ENCODE measurements around the gene LMTK3. TPM values are rescaled to one million over a fixed set of nuclear protein-coding genes. Genes with fewer than 3 reads are reported as not detected.

LMTK3 gene
- total RNA-seq, 1 donor from 2014 or later = 0.02 TPM

- peak within 1 kb of the TSS; percentile 89 for H3K4me3 ChIP-seq
- peaks cover 14% of the 10 kb centered on the region for H3K36me3 Mint-ChIP-seq
- peak within 1 kb of the TSS; percentile 77 for H3K9ac ChIP-seq
- H2AFZ ChIP-seq (replicated peaks) = peak within 1 kb of the TSS; percentile 94
- no peaks in the 10 kb centered on the region for H4K20me1 ChIP-seq (ENCODE audit: low read depth)
- H3F3A ChIP-seq (ENCODE audit: low read depth) = peaks cover 22% of the 10 kb centered on the region
- no peaks in the 10 kb centered on the region for H3K9me3 ChIP-seq (ENCODE audit: low read depth)
- H3K9me3 Mint-ChIP-seq = peaks cover 6% of the 10 kb centered on the region
- H3K4me3 Mint-ChIP-seq = peak within 1 kb of the TSS; percentile 90
- H3K4me1 ChIP-seq = peaks cover 11% of the 10 kb centered on the region
- H3K27me3 ChIP-seq = peaks cover 37% of the 10 kb centered on the region
- peaks cover 5% of the 10 kb centered on the region for H3K36me3 ChIP-seq
- peak within 1 kb of the TSS; percentile 1 for H3K27ac ChIP-seq
- peaks cover 18% of the 10 kb centered on the region for H3K79me2 ChIP-seq (ENCODE audit: low read depth)
- peak within 1 kb of the TSS; percentile 98 for H3K27ac Mint-ChIP-seq
- H3K4me2 ChIP-seq = peak within 1 kb of the TSS; percentile 98
- H3K27me3 Mint-ChIP-seq (ENCODE audit: insufficient read depth, low read depth) = peaks cover 2% of the 10 kb centered on the region
- no peak for TF ChIP-seq EZH2 (IDR thresholded peaks at IDR 0.05)
- TF ChIP-seq CTCF (IDR thresholded peaks at IDR 0.05) = peak; percentile 8
- H3K4me1 Mint-ChIP-seq = peaks cover 15% of the 10 kb centered on the region
- peak; percentile 97 for DNase-seq (ENCODE audit: low spot score)
Observed at GRCh38 chr19:48445606-48446481, 65.8 kb downstream of the LMTK3 start, which contains the start of gene GRWD1. Gene GRWD1, plus strand, starts transcription at chr19:48445983. Its CDS starts 23 bp downstream, at chr19:48446006.

- Histone ChIP-seq H3K79me2 (ENCODE audit: low read depth) (peaks cover 18% of the 10 kb centered on the region), H4K20me1 (ENCODE audit: low read depth) (no peaks in the 10 kb centered on the region), H3K9ac (no peak overlapping the region), H3K9me3 (ENCODE audit: low read depth) (no peaks in the 10 kb centered on the region), H3K27ac (no peak overlapping the region), H3F3A (ENCODE audit: low read depth) (peaks cover 22% of the 10 kb centered on the region), H2AFZ (replicated peaks) (peak overlapping the region; percentile 94), H3K36me3 (peaks cover 5% of the 10 kb centered on the region), H3K27me3 (peaks cover 37% of the 10 kb centered on the region), H3K4me2 (peak overlapping the region; percentile 98), H3K4me3 (peak overlapping the region; percentile 89), H3K4me1 (peaks cover 11% of the 10 kb centered on the region)
- Mint-ChIP-seq H3K36me3 (peaks cover 14% of the 10 kb centered on the region), H3K4me1 (peaks cover 15% of the 10 kb centered on the region), H3K9me3 (peaks cover 6% of the 10 kb centered on the region), H3K27ac (peak overlapping the region; percentile 98), H3K27me3 (ENCODE audit: insufficient read depth, low read depth) (peaks cover 2% of the 10 kb centered on the region), H3K4me3 (peak overlapping the region; percentile 90)
- DNase-seq (ENCODE audit: low spot score) = peak; percentile 83
- no peak for TF ChIP-seq EZH2 (IDR thresholded peaks at IDR 0.05)
- TF ChIP-seq CTCF (IDR thresholded peaks at IDR 0.05) = peak; percentile 59
- no peak for TF ChIP-seq EZH2phosphoT487 (IDR thresholded peaks at IDR 0.05)
Observed at GRCh38 chr19:48445256-48445605, 66.4 kb downstream of the LMTK3 start.

GRCh38 chr19:48444936-48445200, 66.8 kb downstream of the LMTK3 start:
- Histone ChIP-seq H3K4me2 (peak overlapping the region; percentile 98), H3K79me2 (ENCODE audit: low read depth) (peaks cover 18% of the 10 kb centered on the region), H4K20me1 (ENCODE audit: low read depth) (no peaks in the 10 kb centered on the region), H3K27me3 (peaks cover 37% of the 10 kb centered on the region), H3F3A (ENCODE audit: low read depth) (peaks cover 22% of the 10 kb centered on the region), H3K9me3 (ENCODE audit: low read depth) (no peaks in the 10 kb centered on the region), H3K4me3 (peak overlapping the region; percentile 89), H3K9ac (no peak overlapping the region), H3K4me1 (peaks cover 11% of the 10 kb centered on the region), H2AFZ (replicated peaks) (peak overlapping the region; percentile 94), H3K27ac (no peak overlapping the region), H3K36me3 (peaks cover 5% of the 10 kb centered on the region)
- Mint-ChIP-seq H3K4me3 (peak overlapping the region; percentile 90), H3K36me3 (peaks cover 14% of the 10 kb centered on the region), H3K9me3 (peaks cover 6% of the 10 kb centered on the region), H3K27ac (peak overlapping the region; percentile 98), H3K4me1 (peaks cover 15% of the 10 kb centered on the region), H3K27me3 (ENCODE audit: insufficient read depth, low read depth) (peaks cover 2% of the 10 kb centered on the region)
- TF ChIP-seq EZH2phosphoT487 (IDR thresholded peaks at IDR 0.05) (no peak), CTCF (IDR thresholded peaks at IDR 0.05) (no peak), EZH2 (IDR thresholded peaks at IDR 0.05) (no peak)
- no peak for DNase-seq (ENCODE audit: low spot score)

All from neural progenitor cell (in vitro differentiated cells).